GM23338 (cell line): ENCODE results near the gene CPLX4.

ENCODE experiments used
- CTCF ChIP-seq, 2 experiments: fragments of 200-600 bp in 1 of 2; sonication (generic) in 1 of 2; conservative IDR thresholded peaks; 2 replicates each; pipeline versions ENCODE4 v1.5.1 to v1.6.1; 2016 to 2017; ENCODE audit warnings: antibody characterized with exemption in 2 of 2, low read depth in 2 of 2, mild to moderate bottlenecking in 2 of 2, moderate library complexity in 1 of 2
- ETS1 ChIP-seq: IDR thresholded peaks from 2 replicates; pipeline ENCODE4 v1.6.1; 2016; ENCODE audit warnings: antibody characterized with exemption
- EZH2 ChIP-seq: fragments of 200-600 bp; sonication (generic); IDR thresholded peaks from one replicate; pipeline ENCODE4 v1.8.0; 2017; ENCODE audit warnings: antibody characterized with exemption, mild to moderate bottlenecking, low read depth; ENCODE audit not compliant: unreplicated experiment
- EZH2phosphoT487 ChIP-seq: fragments of 200-600 bp; sonication (generic); IDR thresholded peaks from one replicate; pipeline ENCODE4 v1.8.1; 2018; ENCODE audit warnings: antibody characterized with exemption; ENCODE audit not compliant: unreplicated experiment
- POLR2AphosphoS5 ChIP-seq: IDR thresholded peaks from 2 replicates; pipeline ENCODE4 v1.6.1; 2016; ENCODE audit warnings: antibody characterized with exemption, low read depth
- TF ChIP-seq, protein P1 (sequence below): IDR thresholded peaks from one replicate; pipeline ENCODE4 v1.6.1; 2018; ENCODE audit warnings: antibody characterized with exemption; ENCODE audit not compliant: unreplicated experiment

DNA sequence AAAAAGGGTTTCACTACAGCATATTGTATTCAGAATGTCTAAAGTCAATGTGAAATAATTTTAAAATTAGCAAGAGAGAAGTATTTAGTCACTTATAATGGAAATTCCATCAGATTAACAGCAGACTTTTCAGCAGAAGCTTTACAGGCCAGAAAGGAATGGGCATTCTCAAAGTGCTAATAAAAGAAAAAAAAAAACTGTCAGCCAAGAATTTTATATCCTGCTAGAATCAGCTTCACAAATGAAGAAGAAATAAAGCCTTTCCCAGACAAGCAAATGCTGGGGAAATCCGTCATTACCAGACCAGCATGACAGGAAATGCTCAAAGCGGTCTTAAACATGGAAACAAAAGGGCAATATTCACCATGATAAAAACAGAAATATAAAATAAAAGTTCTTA is 21.9 kb upstream of the CPLX4 start:
- TF ChIP-seq CTCF (conservative IDR thresholded peaks at IDR 0.05; ENCODE audit: low read depth in 2 of 2) (no peak), EZH2phosphoT487 (no peak), EZH2 (no peak), POLR2AphosphoS5 (no peak), ETS1 (no peak)
- TF ChIP-seq, protein P1, sequence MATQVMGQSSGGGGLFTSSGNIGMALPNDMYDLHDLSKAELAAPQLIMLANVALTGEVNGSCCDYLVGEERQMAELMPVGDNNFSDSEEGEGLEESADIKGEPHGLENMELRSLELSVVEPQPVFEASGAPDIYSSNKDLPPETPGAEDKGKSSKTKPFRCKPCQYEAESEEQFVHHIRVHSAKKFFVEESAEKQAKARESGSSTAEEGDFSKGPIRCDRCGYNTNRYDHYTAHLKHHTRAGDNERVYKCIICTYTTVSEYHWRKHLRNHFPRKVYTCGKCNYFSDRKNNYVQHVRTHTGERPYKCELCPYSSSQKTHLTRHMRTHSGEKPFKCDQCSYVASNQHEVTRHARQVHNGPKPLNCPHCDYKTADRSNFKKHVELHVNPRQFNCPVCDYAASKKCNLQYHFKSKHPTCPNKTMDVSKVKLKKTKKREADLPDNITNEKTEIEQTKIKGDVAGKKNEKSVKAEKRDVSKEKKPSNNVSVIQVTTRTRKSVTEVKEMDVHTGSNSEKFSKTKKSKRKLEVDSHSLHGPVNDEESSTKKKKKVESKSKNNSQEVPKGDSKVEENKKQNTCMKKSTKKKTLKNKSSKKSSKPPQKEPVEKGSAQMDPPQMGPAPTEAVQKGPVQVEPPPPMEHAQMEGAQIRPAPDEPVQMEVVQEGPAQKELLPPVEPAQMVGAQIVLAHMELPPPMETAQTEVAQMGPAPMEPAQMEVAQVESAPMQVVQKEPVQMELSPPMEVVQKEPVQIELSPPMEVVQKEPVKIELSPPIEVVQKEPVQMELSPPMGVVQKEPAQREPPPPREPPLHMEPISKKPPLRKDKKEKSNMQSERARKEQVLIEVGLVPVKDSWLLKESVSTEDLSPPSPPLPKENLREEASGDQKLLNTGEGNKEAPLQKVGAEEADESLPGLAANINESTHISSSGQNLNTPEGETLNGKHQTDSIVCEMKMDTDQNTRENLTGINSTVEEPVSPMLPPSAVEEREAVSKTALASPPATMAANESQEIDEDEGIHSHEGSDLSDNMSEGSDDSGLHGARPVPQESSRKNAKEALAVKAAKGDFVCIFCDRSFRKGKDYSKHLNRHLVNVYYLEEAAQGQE = no peak
